Stimulated activated CD4-positive, alpha-beta T cell treated with anti-CD3 and anti-CD28 coated beads, TNF-alpha, amount 100 ng/mL, for 24 hours (primary cell): ENCODE data around the gene CCDC102A.
A peak's percentile ranks its signal among the peaks of the same experiment; 100 is the strongest.
"Not testable (repeated sequence)": the region's sequence is repeated elsewhere in the genome, so short reads cannot be mapped to it uniquely, and the experiment has no call there.

Experiments used
- DNase-seq, 3 experiments: peaks; one replicate each; pipeline ENCODE4 v3.0.0-alpha.2; 2020; ENCODE audit warnings: low read depth in 3 of 3

The CCDC102A gene

GRCh38 chr16:57500578-57501111 lies 35.7 kb downstream of the CCDC102A start:
- peak in 1 of 3 experiments; percentile 9 for DNase-seq

GRCh38 chr16:57499941-57500340 lies 36.4 kb downstream of the CCDC102A start:
- not testable (repeated sequence) for DNase-seq

GRCh38 chr16:57498031-57498430 lies 38.3 kb downstream of the CCDC102A start:
- no peak for DNase-seq

- no peak for DNase-seq
These were observed 39.2 kb downstream of the CCDC102A start for GRCh38 chr16:57497121-57497520.

GRCh38 chr16:57493767-57494166 lies 42.6 kb downstream of the CCDC102A start:
- DNase-seq: no peak

GRCh38 chr16:57489229-57489628 lies 47.1 kb downstream of the CCDC102A start:
- no peak for DNase-seq

GRCh38 chr16:57486858-57487834 lies 49.2 kb downstream of the CCDC102A start:
- DNase-seq: no peak

- peak; percentile 55 to 82 (median 67) for DNase-seq
These were observed 50.2 kb downstream of the CCDC102A start, which contains the start of gene DOK4 for GRCh38 chr16:57485916-57486857. Gene DOK4, minus strand, starts transcription at chr16:57486493. Its CDS starts 6,986 bp downstream, at chr16:57479507.

GRCh38 chr16:57485091-57485915 lies 51.1 kb downstream of the CCDC102A start:
- no peak for DNase-seq

GRCh38 chr16:57484515-57485005 lies 51.8 kb downstream of the CCDC102A start:
- DNase-seq: no peak

GRCh38 chr16:57483725-57484514 lies 52.5 kb downstream of the CCDC102A start:
- no peak for DNase-seq

- DNase-seq: no peak
These were observed 53.4 kb downstream of the CCDC102A start for GRCh38 chr16:57482845-57483545.

GRCh38 chr16:57481421-57481820 lies 55.0 kb downstream of the CCDC102A start:
- DNase-seq: no peak

- no peak for DNase-seq
These were observed 55.6 kb downstream of the CCDC102A start for GRCh38 chr16:57480754-57481230.

- no peak for DNase-seq
These were observed 56.2 kb downstream of the CCDC102A start for GRCh38 chr16:57479976-57480753.

GRCh38 chr16:57479205-57479975 lies 57.0 kb downstream of the CCDC102A start:
- DNase-seq: no peak

- DNase-seq: no peak
These were observed 57.8 kb downstream of the CCDC102A start for GRCh38 chr16:57478396-57479204.
